ENCODE data around the gene PELI2.

PELI2 gene

GRCh38 chr14:56135001-56135400, 16.8 kb downstream of the PELI2 start:
- Histone ChIP-seq H3K27me3 (no peaks in the 10 kb centered on the region; the same call in 1 of the 2 replicates), H3K4me1 (peaks cover 37% of the 10 kb centered on the region), H3K4me3 (ENCODE audit: low read depth, low read length) (no peak overlapping the region), H3K9me3 (no peaks in the 10 kb centered on the region), H3K36me3 (no peaks in the 10 kb centered on the region)
- TF ChIP-seq CTCF (IDR thresholded peaks at IDR 0.05; ENCODE audit: low read depth, low read length), result 0 out of 2 replicates have a peak, but pooled peaks have one; percentile 3
- DNase-seq, result peak; percentile 27

GRCh38 chr14:56135668-56136067, 17.5 kb downstream of the PELI2 start:
- no peaks in the 10 kb centered on the region for H3K36me3 ChIP-seq
- H3K4me3 ChIP-seq (ENCODE audit: low read depth, low read length), result no peak overlapping the region
- TF ChIP-seq CTCF (IDR thresholded peaks at IDR 0.05; ENCODE audit: low read depth, low read length), result no peak
- DNase-seq, result no peak
- H3K4me1 ChIP-seq, result peaks cover 36% of the 10 kb centered on the region
- H3K27me3 ChIP-seq, result no peaks in the 10 kb centered on the region; the same call in 1 of the 2 replicates
- H3K9me3 ChIP-seq, result no peaks in the 10 kb centered on the region

GRCh38 chr14:56136571-56137452, 18.6 kb downstream of the PELI2 start:
- DNase-seq, result no peak
- H3K27me3 ChIP-seq, result no peaks in the 10 kb centered on the region; the same call in 1 of the 2 replicates
- H3K4me1 ChIP-seq, result peaks cover 30% of the 10 kb centered on the region
- H3K4me3 ChIP-seq (ENCODE audit: low read depth, low read length), result no peak overlapping the region
- no peaks in the 10 kb centered on the region for H3K36me3 ChIP-seq
- H3K9me3 ChIP-seq, result no peaks in the 10 kb centered on the region
- no peak for TF ChIP-seq CTCF (IDR thresholded peaks at IDR 0.05; ENCODE audit: low read depth, low read length)

- Histone ChIP-seq H3K4me1 (peaks cover 25% of the 10 kb centered on the region), H3K27me3 (no peaks in the 10 kb centered on the region; the same call in 1 of the 2 replicates), H3K4me3 (ENCODE audit: low read depth, low read length) (no peak overlapping the region), H3K9me3 (no peaks in the 10 kb centered on the region), H3K36me3 (no peaks in the 10 kb centered on the region)
- no peak for TF ChIP-seq CTCF (IDR thresholded peaks at IDR 0.05; ENCODE audit: low read depth, low read length)
- no peak for DNase-seq
These were observed 19.2 kb downstream of the PELI2 start for GRCh38 chr14:56137453-56137807.

GRCh38 chr14:56137849-56138248, 19.6 kb downstream of the PELI2 start:
- Histone ChIP-seq H3K36me3 (no peaks in the 10 kb centered on the region), H3K4me1 (peaks cover 22% of the 10 kb centered on the region), H3K27me3 (no peaks in the 10 kb centered on the region; the same call in 1 of the 2 replicates), H3K4me3 (ENCODE audit: low read depth, low read length) (no peak overlapping the region), H3K9me3 (no peaks in the 10 kb centered on the region)
- no peak for TF ChIP-seq CTCF (IDR thresholded peaks at IDR 0.05; ENCODE audit: low read depth, low read length)
- DNase-seq, result peak; percentile 28

GRCh38 chr14:56138928-56139327, 20.7 kb downstream of the PELI2 start:
- H3K4me3 ChIP-seq (ENCODE audit: low read depth, low read length), result no peak overlapping the region
- H3K36me3 ChIP-seq, result no peaks in the 10 kb centered on the region
- H3K27me3 ChIP-seq, result no peaks in the 10 kb centered on the region; the same call in 1 of the 2 replicates
- DNase-seq, result no peak
- TF ChIP-seq CTCF (IDR thresholded peaks at IDR 0.05; ENCODE audit: low read depth, low read length), result no peak
- peaks cover 13% of the 10 kb centered on the region for H3K4me1 ChIP-seq
- H3K9me3 ChIP-seq, result no peaks in the 10 kb centered on the region

Data from BE2C (cell line).